HEK293 (cell line): ENCODE measurements around the gene PAQR5.

Experiments
- CTCF ChIA-PET: fragments of 350-600 bp; formaldehyde crosslinking; extraction: SDS; loops from one replicate; lab custom pipeline; 2021; ENCODE audit warnings: antibody characterized with exemption; lab: Yijun Ruan, JAX
- POLR2A ChIA-PET: fragments of 300-600 bp; formaldehyde crosslinking; extraction: SDS; loops from one replicate; lab custom pipeline; 2020; ENCODE audit warnings: antibody characterized with exemption, inconsistent platforms; lab: Yijun Ruan, JAX
- H3K27ac ChIP-seq: fragments of 200-500 bp; sonication (Bioruptor generic); 2 replicates; pipeline ENCODE4 v1.5.1; 2014; ENCODE audit warnings: low read depth, low read length, control low read depth, inconsistent platforms; ENCODE audit errors: extremely low read depth
- H3K36me3 ChIP-seq, 2 experiments: fragments of 200-500 bp in 1 of 2; sonication (Bioruptor generic) in 1 of 2; 1 replicate in 1 of 2; 2 replicates in 1 of 2; pipeline ENCODE4 v1.5.1; 2014 to 2017; ENCODE audit warnings: inconsistent platforms in 2 of 2, low read length in 2 of 2; ENCODE audit not compliant: control insufficient read depth in 2 of 2, insufficient read depth in 1 of 2
- H3K4me1 ChIP-seq: fragments of 200-500 bp; sonication (Bioruptor generic); 2 replicates; pipeline ENCODE4 v1.5.1; 2014; ENCODE audit warnings: mild to moderate bottlenecking, low read length, inconsistent platforms; ENCODE audit not compliant: control insufficient read depth, insufficient read depth
- H3K4me3 ChIP-seq: 2 replicates; pipeline ENCODE4 v1.5.1; 2011; ENCODE audit warnings: low read depth, mild to moderate bottlenecking, control low read depth, low read length, moderate library complexity
- H3K9me3 ChIP-seq: fragments of 200-500 bp; sonication (Bioruptor generic); 2 replicates; pipeline ENCODE4 v1.5.1; 2014; ENCODE audit warnings: low read depth, low read length, inconsistent platforms; ENCODE audit not compliant: control insufficient read depth, insufficient read depth
- SCRT2 ChIP-seq: fragments of 450-650 bp; formaldehyde crosslinking; IDR thresholded peaks from 2 replicates; pipeline ENCODE4 v1.5.1; 2016; ENCODE audit warnings: missing biosample characterization, missing genetic modification characterization
- ZNF114 ChIP-seq: fragments of 450-650 bp; formaldehyde crosslinking; IDR thresholded peaks from 2 replicates; pipeline ENCODE4 v1.5.0; 2017; ENCODE audit warnings: missing biosample characterization, missing genetic modification characterization
- ZNF175 ChIP-seq: fragments of 450-650 bp; formaldehyde crosslinking; IDR thresholded peaks from 2 replicates; pipeline ENCODE4 v1.5.1; 2016; ENCODE audit warnings: missing biosample characterization, missing genetic modification characterization
- ZNF791 ChIP-seq: fragments of 450-650 bp; formaldehyde crosslinking; IDR thresholded peaks from 2 replicates; pipeline ENCODE4 v1.5.1; 2016; ENCODE audit warnings: missing biosample characterization, missing genetic modification characterization
- TF ChIP-seq, protein P1 (sequence below): fragments of 450-650 bp; formaldehyde crosslinking; IDR thresholded peaks from 2 replicates; pipeline ENCODE4 v1.5.1; 2017; ENCODE audit warnings: missing biosample characterization, missing genetic modification characterization

The PAQR5 gene

DNA sequence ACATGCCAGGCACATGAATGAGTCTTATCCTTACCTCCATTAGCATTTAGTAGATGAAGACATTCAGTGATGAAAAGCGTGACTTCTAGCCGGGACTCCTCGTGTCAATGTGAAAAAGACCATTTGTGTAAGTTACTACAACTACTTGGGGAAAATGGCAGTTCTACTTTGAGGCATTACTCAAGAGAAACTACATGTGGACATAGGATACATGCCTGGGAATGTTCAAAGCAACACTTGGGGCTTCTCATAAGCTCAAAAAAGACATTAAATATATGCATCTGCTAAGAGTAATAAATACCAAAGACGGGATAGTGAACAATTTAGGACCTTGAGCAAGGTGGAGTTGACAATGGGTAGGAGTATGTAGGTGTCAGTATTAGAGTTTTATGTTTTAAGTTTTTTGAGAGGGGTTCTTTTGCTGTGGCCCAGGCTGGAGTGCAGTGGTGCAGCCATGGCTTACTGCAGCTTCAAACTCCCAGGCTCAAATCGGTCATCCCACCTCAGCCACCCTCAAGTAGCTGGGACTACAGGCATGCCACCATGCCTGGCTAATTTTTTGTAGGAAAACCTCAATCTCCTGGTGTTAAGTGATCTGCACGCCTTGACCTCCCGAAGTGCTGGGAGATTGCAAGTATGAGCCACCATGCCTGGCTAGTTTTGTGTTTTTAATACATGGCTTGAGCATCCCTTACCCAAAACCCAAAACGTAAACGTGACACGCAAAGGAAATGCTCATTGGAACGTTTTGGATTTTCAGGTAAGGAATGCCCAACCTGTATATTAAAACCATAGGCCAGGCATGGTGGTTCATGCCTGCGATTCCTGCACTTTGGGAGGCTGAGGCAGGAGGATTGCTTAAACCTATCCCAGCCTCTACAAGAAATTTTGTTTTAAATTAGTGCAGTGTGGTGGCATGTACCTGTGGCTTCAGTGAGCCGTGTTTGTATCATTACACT is 157.8 kb downstream of the PAQR5 start:
- Histone ChIP-seq H3K9me3 (no peaks in the 10 kb centered on the region), H3K4me3 (no peak overlapping the region), H3K27ac (no peak overlapping the region), H3K36me3 (peaks cover 24 to 47% of the 10 kb centered on the region in 2 experiments), H3K4me1 (peaks cover 10% of the 10 kb centered on the region)
- ChIA-PET POLR2A (interaction anchor here (0.6 to 1.8 kb wide), 7 partner anchors 8 to 42 kb away, joined by 3 to 5 read pairs (median 3); partner anchors contain the start of gene KIF23), CTCF (interaction anchor here (1.7 to 2.6 kb wide), 2 partner anchors 10 kb away, joined by 6 to 15 read pairs; no protein-coding TSS in a partner anchor)
- TF ChIP-seq, protein P1, sequence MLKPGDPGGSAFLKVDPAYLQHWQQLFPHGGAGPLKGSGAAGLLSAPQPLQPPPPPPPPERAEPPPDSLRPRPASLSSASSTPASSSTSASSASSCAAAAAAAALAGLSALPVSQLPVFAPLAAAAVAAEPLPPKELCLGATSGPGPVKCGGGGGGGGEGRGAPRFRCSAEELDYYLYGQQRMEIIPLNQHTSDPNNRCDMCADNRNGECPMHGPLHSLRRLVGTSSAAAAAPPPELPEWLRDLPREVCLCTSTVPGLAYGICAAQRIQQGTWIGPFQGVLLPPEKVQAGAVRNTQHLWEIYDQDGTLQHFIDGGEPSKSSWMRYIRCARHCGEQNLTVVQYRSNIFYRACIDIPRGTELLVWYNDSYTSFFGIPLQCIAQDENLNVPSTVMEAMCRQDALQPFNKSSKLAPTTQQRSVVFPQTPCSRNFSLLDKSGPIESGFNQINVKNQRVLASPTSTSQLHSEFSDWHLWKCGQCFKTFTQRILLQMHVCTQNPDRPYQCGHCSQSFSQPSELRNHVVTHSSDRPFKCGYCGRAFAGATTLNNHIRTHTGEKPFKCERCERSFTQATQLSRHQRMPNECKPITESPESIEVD (tag by site-specific recombination), result no peak
- TF ChIP-seq ZNF791 (tag by site-specific recombination) (no peak), ZNF114 (tag by site-specific recombination) (no peak), SCRT2 (peak; percentile 53; the same call in 1 of the 2 replicates), ZNF175 (tag by site-specific recombination) (no peak)
- TF ChIP-seq, all 188 proteins: peak for 1
